AG09309 (cell line): Measurements from ENCODE around the gene CDYL2.

Source experiments
- DNase-seq: peaks from one replicate; pipeline ENCODE4 v3.0.0-alpha.2; 2010; ENCODE audit warnings: low read depth
- H3K4me3 ChIP-seq: 2 replicates; pipeline ENCODE4 v1.5.1; 2011; ENCODE audit warnings: mild to moderate bottlenecking, low read depth, low read length, moderate library complexity; ENCODE audit not compliant: control insufficient read depth
- TF ChIP-seq, protein P1 (sequence below): IDR thresholded peaks from 2 replicates; pipeline ENCODE4 v1.5.1; 2011; ENCODE audit warnings: mild to moderate bottlenecking, low read depth, low read length, inconsistent platforms; ENCODE audit not compliant: insufficient read depth, control insufficient read depth; ENCODE audit errors: missing control alignments

Gene CDYL2

DNA sequence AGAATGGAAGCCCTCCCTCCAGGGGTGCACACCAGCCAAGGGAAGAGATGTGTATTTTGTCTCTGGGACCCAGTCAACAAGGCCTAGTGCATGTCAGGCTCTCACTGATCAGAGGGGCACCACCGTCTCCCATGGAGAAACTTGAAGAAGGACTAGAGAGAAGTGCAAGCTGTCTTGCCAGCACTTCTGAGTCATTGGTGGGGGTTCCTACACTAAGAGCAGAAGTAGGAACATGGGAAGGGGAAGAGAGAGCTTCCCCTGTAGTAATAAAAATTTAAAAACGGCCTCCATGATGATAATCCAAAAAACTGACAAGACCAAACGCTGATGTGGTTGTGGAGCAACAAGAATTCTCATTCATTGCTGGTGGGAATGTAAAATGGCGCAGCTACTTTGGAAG, 217.3 kb downstream of the CDYL2 start:
- no peak overlapping the region for H3K4me3 ChIP-seq
- DNase-seq, result no peak
- TF ChIP-seq, protein P1, sequence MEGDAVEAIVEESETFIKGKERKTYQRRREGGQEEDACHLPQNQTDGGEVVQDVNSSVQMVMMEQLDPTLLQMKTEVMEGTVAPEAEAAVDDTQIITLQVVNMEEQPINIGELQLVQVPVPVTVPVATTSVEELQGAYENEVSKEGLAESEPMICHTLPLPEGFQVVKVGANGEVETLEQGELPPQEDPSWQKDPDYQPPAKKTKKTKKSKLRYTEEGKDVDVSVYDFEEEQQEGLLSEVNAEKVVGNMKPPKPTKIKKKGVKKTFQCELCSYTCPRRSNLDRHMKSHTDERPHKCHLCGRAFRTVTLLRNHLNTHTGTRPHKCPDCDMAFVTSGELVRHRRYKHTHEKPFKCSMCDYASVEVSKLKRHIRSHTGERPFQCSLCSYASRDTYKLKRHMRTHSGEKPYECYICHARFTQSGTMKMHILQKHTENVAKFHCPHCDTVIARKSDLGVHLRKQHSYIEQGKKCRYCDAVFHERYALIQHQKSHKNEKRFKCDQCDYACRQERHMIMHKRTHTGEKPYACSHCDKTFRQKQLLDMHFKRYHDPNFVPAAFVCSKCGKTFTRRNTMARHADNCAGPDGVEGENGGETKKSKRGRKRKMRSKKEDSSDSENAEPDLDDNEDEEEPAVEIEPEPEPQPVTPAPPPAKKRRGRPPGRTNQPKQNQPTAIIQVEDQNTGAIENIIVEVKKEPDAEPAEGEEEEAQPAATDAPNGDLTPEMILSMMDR, result no peak

DNA sequence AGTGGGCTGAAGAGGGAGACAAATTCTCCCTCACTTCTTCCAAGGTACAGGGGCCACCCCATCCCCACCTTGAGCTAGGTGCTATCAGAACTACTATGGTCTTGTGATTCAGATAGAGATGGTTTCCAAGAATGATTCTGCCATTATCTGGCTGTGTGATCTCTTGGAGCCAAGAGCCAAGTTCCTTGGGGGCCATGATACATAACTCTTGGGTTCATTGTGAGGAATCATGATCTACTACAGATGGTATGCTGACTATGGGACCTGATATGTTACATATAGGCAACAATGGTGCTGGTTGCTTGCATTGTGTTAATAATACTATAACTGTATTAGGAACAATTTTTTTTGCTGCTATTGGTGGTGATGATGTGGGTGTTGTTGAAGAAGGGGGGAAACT, 217.9 kb downstream of the CDYL2 start:
- no peak for DNase-seq
- TF ChIP-seq, protein P1, result no peak

DNA sequence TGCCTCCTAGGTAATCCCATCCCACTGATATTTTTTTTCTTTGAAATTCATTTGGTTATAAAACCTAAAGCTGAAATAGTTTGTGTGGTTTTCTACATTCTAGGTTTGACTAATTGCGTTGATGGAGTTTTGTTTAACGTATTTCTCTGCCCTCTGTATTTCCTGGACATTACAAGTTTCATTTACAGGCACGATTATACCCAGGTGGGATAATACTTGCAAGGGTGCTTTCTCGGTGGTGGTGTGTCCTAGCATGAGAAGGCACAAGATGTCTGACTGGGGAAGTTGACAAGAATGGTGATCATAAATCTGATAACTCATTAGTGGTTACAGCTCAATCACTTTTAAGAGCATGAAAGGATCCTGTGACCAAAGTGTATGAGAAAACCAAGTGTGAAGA, 218.6 kb downstream of the CDYL2 start:
- no peak for DNase-seq
- no peak overlapping the region for H3K4me3 ChIP-seq
- TF ChIP-seq, protein P1, result no peak

More for the DNA sequence above, 217.9 kb downstream of the CDYL2 start:
- H3K4me3 ChIP-seq, result no peak overlapping the region

DNA sequence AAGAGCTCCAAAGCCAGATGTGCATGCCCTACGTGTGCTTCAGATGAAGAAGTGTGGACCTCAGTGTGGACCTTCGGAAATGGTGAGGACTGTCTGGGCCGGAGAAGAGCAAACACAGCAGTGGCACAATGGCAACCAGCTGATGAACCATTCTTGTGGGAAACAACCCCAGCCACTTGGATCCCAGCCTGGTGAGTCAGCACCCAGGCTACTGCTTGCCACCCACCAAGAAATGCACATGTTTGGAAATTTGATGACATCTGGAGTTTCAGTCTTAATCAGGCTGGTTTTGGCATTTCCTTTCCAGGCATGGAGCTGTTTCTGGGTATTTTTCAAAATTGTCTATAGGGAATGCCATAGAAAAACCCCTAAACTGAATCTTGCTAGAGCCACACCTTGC, 220.9 kb downstream of the CDYL2 start:
- H3K4me3 ChIP-seq, result no peak overlapping the region
- DNase-seq, result peak; percentile 45
- TF ChIP-seq, protein P1, result no peak

DNA sequence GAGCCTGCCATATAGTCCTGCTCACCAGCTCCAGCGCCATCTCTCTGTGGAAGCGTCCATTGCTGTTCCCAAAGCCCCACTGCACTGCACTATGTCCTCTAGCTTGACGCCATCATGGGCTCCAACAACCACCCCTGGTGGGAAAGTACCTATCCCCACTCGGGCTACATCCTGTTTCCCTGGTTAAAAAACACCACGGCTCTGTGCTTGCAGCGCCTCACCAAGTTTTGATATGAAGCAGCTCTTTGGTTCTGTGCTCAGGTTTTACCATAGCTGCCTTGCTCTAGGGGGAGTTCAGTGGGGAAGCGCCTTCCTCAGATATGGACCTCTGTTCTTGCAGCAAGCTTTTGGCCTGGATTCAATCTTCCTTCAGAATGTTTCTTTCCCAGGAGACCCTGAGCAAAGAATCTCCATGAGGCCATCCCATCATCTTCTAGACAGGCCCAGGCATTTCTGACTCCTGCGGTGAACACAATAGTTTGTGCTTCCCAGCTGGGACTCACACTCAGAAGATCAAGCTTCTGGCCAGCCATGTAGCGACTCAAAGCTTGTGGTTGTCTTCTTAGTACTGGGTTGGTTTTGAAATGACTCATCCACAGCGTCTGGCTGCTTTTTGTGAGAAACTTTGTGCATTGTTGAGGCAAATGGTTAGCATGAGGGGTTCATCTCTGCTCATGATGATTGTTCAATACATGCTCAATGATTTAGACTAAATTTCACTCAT, 224.1 kb downstream of the CDYL2 start:
- H3K4me3 ChIP-seq, result no peak overlapping the region
- no peak for DNase-seq
- TF ChIP-seq, protein P1, result no peak

DNA sequence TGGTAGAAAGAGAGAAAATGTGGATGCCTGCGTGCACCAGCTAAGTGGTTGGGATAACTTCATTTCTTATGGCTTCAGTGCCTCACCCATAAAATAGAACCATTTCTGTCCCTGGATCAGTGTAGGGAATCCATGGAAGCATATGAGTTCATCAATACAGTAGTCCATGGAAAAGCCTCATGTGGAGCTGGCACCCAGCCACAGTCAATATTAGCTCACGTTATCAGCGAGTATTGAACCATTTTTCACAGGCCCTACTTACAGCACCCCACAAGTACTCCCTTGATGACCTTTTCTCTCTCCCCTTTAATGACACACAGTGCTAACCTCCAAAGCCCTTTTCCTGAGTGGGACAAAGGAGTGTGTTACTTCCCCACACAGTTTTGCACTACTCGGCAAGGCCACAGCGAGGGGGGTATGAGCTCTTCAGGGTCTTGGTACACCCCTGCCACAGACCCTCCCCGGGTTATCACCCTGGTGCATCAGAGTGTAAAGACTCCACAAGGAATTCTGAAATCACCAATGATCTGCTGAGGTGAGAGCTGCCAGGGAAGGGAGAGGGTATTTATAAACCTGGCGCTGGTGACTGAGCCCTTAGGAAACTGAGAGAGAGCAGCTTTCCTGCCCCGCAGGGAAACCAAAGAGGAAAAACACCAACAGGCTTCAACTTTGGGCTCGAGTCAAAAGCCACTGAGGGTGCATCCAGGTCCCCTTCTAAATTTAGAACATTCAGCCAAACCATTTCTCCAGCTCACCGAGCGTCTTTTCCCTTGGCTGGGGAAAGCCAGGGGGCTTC, 226.7 kb downstream of the CDYL2 start:
- TF ChIP-seq, protein P1, result no peak
- no peak overlapping the region for H3K4me3 ChIP-seq
- DNase-seq, result no peak
